Measurements from ENCODE around the gene AEBP2. TPM values are rescaled to one million over a fixed set of nuclear protein-coding genes. Genes with fewer than 3 reads are reported as not detected.

AEBP2 gene
- total and polyA plus RNA-seq, 2 of the 8 experiments (the other 6 are each of a cell fraction or from before 2014, with no cell fraction given), result 13.6 to 61.4 TPM

GRCh38 chr12:19527866-19528265, 88.6 kb downstream of the AEBP2 start:
- no peak overlapping the region for H3K23ac ChIP-seq (ENCODE audit: insufficient read length)
- H2AFZ ChIP-seq (ENCODE audit: low read length), result no peak overlapping the region
- H3K4me3 ChIP-seq (ENCODE audit: extremely low read depth in 1 of 4, insufficient read depth in 2 of 4, low read depth in 3 of 4, low read length in 4 of 4), result no peak overlapping the region
- H2BK120ac ChIP-seq (replicated peaks; ENCODE audit: low read depth, low read length), result no peak overlapping the region
- no peak for FAIRE-seq
- DNase-seq (ENCODE audit: low read depth in 1 of 2, low spot score in 2 of 2), result no peak
- no peaks in the 10 kb centered on the region for H3K9me3 ChIP-seq (ENCODE audit: insufficient read depth in 2 of 2, low read depth in 1 of 2, low read length in 1 of 2)
- H3K79me2 ChIP-seq (ENCODE audit: control insufficient read depth in 1 of 2, insufficient read depth in 2 of 2, low read length in 2 of 2), result no peaks in the 10 kb centered on the region
- no peaks in the 10 kb centered on the region for H3K36me3 ChIP-seq (ENCODE audit: control insufficient read depth in 2 of 4, insufficient read depth in 4 of 4, low read length in 3 of 4)
- no peak overlapping the region for H3K56ac ChIP-seq (replicated peaks; ENCODE audit: insufficient read length, low read depth, low read length)
- no peak for TF ChIP-seq HDAC6 (IDR thresholded peaks at IDR 0.05; ENCODE audit: low read depth, low read length)
- peak; percentile 42 for TF ChIP-seq POLR2A (IDR thresholded peaks at IDR 0.05; ENCODE audit: control extremely low read depth in 1 of 2, low read depth in 2 of 2, low read length in 2 of 2)
- no peak for TF ChIP-seq EGR1 (IDR thresholded peaks at IDR 0.05; ENCODE audit: borderline replicate concordance, low read depth, low read length)
- H4K91ac ChIP-seq (replicated peaks; ENCODE audit: insufficient read length, low read length), result no peak overlapping the region
- no peak overlapping the region for H4K8ac ChIP-seq (ENCODE audit: extremely low read depth, insufficient read depth, low read length)
- H2BK15ac ChIP-seq (ENCODE audit: low read length), result no peak overlapping the region
- H3K27ac ChIP-seq (ENCODE audit: low read depth, low read length), result no peak overlapping the region
- H2BK12ac ChIP-seq (ENCODE audit: low read depth, low read length), result no peak overlapping the region
- WGBS, 2 experiments (ENCODE audit: extremely low coverage in 1 of 2, insufficient coverage in 1 of 2, insufficient read length in 1 of 2, insufficient replicate concordance in 2 of 2, low coverage in 1 of 2, low lambda C conversion rate in 2 of 2, missing lambda C conversion rate in 1 of 2), result 93% methylated on average over 3 of the region's 3 CpGs; no CpG with 5 or more reads in 1 of the 2 experiments
- no peak overlapping the region for H2BK20ac ChIP-seq (ENCODE audit: low read length)
- H4K20me1 ChIP-seq (replicated peaks in 1 of 2; ENCODE audit: control insufficient read depth in 1 of 2, insufficient read depth in 2 of 2, low read length in 2 of 2), result no peaks in the 10 kb centered on the region
- H3K79me1 ChIP-seq (ENCODE audit: low read depth, low read length), result no peaks in the 10 kb centered on the region
- H4K5ac ChIP-seq (ENCODE audit: insufficient read length, low read depth, low read length), result no peak overlapping the region
- no peak overlapping the region for H2BK5ac ChIP-seq (ENCODE audit: low read depth, low read length)
- POLR2A ChIA-PET (ENCODE audit: partially characterized antibody), result interaction anchor here (1.0 to 2.4 kb wide), 8 partner anchors 8 to 388 kb away, joined by 3 to 20 read pairs (median 4); no protein-coding TSS in a partner anchor
- H2AK5ac ChIP-seq (ENCODE audit: low read depth, low read length), result no peak overlapping the region
- no peak overlapping the region for H3K4me2 ChIP-seq (ENCODE audit: insufficient read depth in 1 of 2, low read depth in 2 of 2, low read length in 2 of 2)
- no peak overlapping the region for H3K18ac ChIP-seq (ENCODE audit: extremely low read depth, low read length)
- H3K9ac ChIP-seq (replicated peaks in 1 of 4; ENCODE audit: extremely low read depth in 1 of 4, low read depth in 3 of 4, low read length in 3 of 4), result no peak overlapping the region
- no peak overlapping the region for H3K4ac ChIP-seq (replicated peaks; ENCODE audit: insufficient read length, low read depth, low read length)
- no peak overlapping the region for H3K14ac ChIP-seq (ENCODE audit: insufficient read length)
- no peaks in the 10 kb centered on the region for H3K23me2 ChIP-seq (ENCODE audit: low read depth, low read length)
- no peaks in the 10 kb centered on the region for H3K27me3 ChIP-seq (replicated peaks in 1 of 4; ENCODE audit: control insufficient read depth in 3 of 4, extremely low read depth in 1 of 4, insufficient read depth in 3 of 4, low read length in 3 of 4)
- CTCF ChIA-PET (ENCODE audit: partially characterized antibody), result interaction anchor here (1.2 kb wide), 1 partner anchor 12 kb away, joined by 3 read pairs; no protein-coding TSS in a partner anchor
- no peaks in the 10 kb centered on the region for H3K4me1 ChIP-seq (replicated peaks in 1 of 4; ENCODE audit: control insufficient read depth in 3 of 4, insufficient read depth in 4 of 4, low read length in 3 of 4)

All from H1 (cell line).